Brain microvascular endothelial cell (primary cell): ENCODE data around the gene MINK1.
"Not testable (repeated sequence)": the region's sequence is repeated elsewhere in the genome, so short reads cannot be mapped to it uniquely, and the experiment has no call there.

Source experiments
- DNase-seq: peaks from one replicate; pipeline ENCODE4 v3.0.0-alpha.2; 2020
- H3K27ac ChIP-seq: fragments of 250-450 bp; sonication (Bioruptor Pico); 2 replicates; pipeline ENCODE4 v1.5.1; 2020; ENCODE audit warnings: mild to moderate bottlenecking, moderate library complexity
- H3K27me3 ChIP-seq: fragments of 250-450 bp; sonication (Bioruptor Pico); replicated peaks from 2 replicates; pipeline ENCODE4 v1.5.1; 2020; ENCODE audit warnings: mild to moderate bottlenecking
- H3K36me3 ChIP-seq: fragments of 250-450 bp; sonication (Bioruptor Pico); replicated peaks from 2 replicates; pipeline ENCODE4 v1.5.1; 2020; ENCODE audit warnings: mild to moderate bottlenecking
- H3K4me3 ChIP-seq: 2 replicates; pipeline ENCODE4 v1.5.1; 2011; ENCODE audit warnings: low read depth, mild to moderate bottlenecking, control low read depth, low read length, moderate library complexity
- CTCF ChIP-seq: IDR thresholded peaks from 2 replicates; pipeline ENCODE4 v1.5.1; 2011; ENCODE audit warnings: low read depth, mild to moderate bottlenecking, moderate library complexity, low read length, control low read depth, inconsistent platforms; ENCODE audit errors: missing control alignments
- in situ Hi-C: cut with HindIII; loops from 2 replicates; pipeline ENCODE4 v1.10.0; 2017; ENCODE audit warnings: low sequenced_read_pairs, low pct_ligation_motif_present

MINK1 gene

GRCh38 chr17:4827399-4827798 is 5.7 kb upstream of the MINK1 start:
- H3K4me3 ChIP-seq = no peak overlapping the region
- H3K36me3 ChIP-seq = no peaks in the 10 kb centered on the region
- no peak overlapping the region for H3K27ac ChIP-seq
- no peak for DNase-seq
- no peak for TF ChIP-seq CTCF
- no peaks in the 10 kb centered on the region for H3K27me3 ChIP-seq
- in situ Hi-C loops = no loop called here

DNA sequence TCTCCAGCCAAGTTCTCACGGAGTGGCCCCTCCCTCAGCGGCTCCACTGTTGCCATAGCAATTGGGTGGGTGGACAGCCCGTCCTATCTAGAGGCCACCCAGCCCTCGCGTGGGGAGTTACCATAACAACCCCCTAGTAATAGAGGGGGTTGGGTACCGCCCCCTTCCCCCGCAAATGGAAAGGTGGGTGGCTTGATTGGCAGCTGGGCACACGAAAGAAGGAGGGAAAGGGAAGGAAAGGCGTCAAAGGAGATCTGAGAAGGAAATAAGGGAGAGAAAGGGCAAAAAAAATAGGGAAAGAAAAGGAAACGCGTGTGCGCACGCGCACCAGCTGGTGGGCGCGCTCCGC is 337 bp upstream of the MINK1 start:
- DNase-seq, in situ Hi-C loops, H3K27me3 ChIP-seq, H3K36me3 ChIP-seq: not testable (repeated sequence)
- Histone ChIP-seq H3K27ac (peak overlapping the region; percentile 71), H3K4me3 (peak overlapping the region; percentile 79)

DNA sequence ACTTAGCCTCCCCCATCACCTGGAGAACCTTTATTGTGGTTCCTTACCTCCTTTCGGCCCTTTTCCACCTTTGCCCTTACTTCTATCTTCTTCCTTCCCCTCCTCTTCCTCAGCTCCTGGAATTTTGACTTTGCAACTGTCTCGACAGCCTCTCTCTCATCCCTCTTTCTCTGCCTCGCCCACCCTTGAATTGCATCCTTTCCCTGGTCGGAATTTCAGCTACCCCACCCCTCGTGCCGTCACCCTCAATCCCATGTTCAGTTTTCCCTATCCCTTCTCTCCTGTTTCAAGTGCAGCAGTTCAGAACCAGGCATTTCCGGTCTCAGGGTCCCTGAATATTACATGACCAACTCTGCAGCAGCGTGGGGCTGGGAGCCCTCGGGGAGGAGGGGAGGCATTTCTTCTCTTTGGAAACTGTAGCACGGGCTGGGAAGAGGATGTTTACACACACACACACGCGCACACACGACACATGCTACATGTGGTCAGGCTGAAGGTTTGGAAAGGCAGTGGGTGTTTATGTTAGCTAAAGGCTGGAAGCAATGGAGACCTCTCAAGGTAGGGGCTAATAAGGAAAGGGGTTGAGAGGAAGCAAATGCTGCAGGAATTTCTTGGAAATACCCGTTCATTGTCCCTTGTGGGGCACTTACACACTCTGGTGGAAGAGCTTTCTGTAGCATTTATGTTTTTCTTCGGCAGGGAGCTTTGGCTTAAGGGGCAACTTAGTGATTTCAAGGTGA is 971 bp downstream of the MINK1 start:
- in situ Hi-C loops = no loop called here
- Histone ChIP-seq H3K36me3 (no peaks in the 10 kb centered on the region), H3K27ac (no peak overlapping the region), H3K4me3 (peak overlapping the region; percentile 79), H3K27me3 (no peaks in the 10 kb centered on the region)
- DNase-seq = peak; percentile 13
- no peak for TF ChIP-seq CTCF

DNA sequence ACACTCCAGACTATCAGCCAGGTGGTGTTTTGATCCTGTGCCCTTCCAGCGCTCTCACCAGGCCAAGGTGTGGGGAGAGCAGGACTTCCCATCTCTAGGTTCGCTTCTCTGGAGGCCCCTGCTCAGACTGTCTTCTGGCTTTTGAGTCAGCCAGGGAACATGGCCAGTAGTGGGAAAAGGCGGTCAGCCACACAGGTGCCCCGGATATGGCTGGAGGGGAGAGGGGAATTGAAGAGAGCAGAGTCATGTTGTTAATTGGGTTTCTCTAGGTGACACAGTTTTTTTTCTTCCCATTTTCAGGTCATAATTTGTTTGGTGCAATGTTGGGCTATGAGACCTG is 1.5 kb downstream of the MINK1 start:
- in situ Hi-C loops = no loop called here
- no peak for TF ChIP-seq CTCF
- no peak for DNase-seq
- no peak overlapping the region for H3K4me3 ChIP-seq
- H3K27me3 ChIP-seq = no peaks in the 10 kb centered on the region
- H3K36me3 ChIP-seq = no peaks in the 10 kb centered on the region
- H3K27ac ChIP-seq = no peak overlapping the region

DNA sequence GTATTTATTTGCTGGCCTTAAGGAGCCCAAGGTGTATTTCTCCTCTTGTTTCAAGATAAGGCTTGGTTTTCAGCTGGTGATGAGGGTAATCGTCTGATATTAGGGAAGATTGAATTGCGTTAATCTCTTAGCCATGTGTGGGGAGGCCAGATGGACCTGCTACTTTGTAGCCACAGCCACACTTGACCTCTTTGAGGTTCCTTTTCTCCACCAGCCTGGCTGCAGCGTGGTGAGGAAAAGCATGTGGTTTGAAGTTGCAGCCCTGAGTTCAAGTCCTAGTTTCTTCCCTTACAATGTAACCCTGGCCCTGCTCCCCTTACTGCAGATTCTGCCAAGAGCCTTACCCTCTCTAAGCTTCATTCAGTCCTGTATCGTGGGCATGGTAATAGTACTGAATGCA is 3.1 kb downstream of the MINK1 start:
- DNase-seq = no peak
- Histone ChIP-seq H3K4me3 (no peak overlapping the region), H3K36me3 (no peaks in the 10 kb centered on the region), H3K27ac (no peak overlapping the region), H3K27me3 (no peaks in the 10 kb centered on the region)
- TF ChIP-seq CTCF = no peak
- in situ Hi-C loops = no loop called here

DNA sequence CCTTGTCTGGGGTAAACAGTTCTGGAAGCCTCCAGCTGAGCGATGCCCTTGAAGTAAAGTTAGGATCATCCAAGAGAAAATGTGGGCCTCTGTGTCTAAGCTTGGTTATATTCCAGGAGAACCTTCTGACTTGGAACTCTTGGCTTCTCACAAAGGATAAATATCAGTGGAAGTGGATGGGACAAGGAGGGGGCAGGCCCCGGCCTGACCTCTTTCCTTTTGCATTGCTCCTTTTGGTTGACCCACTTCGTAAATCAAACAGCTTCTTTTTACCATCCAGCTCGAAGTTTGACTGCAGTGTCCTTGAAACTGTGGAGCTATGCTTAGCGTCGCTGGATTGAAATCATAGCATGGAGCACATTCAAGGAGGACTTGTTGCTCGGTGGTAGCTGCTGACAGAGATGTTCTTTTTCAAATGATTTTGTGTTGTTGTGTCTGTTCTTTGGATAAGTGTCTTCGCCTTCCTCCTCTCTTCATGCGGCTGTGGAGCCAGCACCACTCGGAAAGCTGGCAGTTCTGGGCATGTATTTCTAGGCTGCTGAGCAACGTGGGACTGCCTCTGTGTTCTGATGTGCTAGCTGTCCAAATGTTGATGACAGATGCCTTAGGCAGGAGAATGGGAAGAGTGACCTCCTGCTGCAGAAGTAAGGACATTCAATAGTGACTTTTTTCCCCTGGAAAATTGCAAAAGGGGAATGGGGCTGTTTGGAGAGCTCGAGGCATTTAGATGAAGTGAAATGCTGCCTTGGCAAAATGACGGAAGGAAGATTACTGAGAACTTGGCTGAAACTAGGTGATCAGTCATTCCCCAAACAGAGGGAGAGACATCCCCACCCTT is 4.5 kb downstream of the MINK1 start:
- Histone ChIP-seq H3K4me3 (no peak overlapping the region), H3K27me3 (no peaks in the 10 kb centered on the region)

More for the DNA sequence above, 4.5 kb downstream of the MINK1 start:
- H3K27ac ChIP-seq = no peak overlapping the region
- TF ChIP-seq CTCF = no peak
- DNase-seq = no peak
- in situ Hi-C loops = no loop called here
- no peaks in the 10 kb centered on the region for H3K36me3 ChIP-seq
